ENCODE measurements around the gene PTPRD.

- TF ChIP-seq CTCF (IDR thresholded peaks at IDR 0.05) (no peak), EZH2 (IDR thresholded peaks at IDR 0.05; ENCODE audit: borderline replicate concordance, insufficient read depth, low read depth, low read length, poor library complexity, severe bottlenecking) (no peak)
Observed at GRCh38 chr9:8633784-8634183, 1979.0 kb downstream of the PTPRD start.

Measured in B cell (primary cell).